Measurements from ENCODE around the gene SAGE1. TPM values are rescaled to one million over a fixed set of nuclear protein-coding genes. Genes with fewer than 3 reads are reported as not detected.

Gene SAGE1
- total RNA-seq, result not detected in 2 replicates

GRCh38 chrX:135893294-135893817 lies at the start of gene SAGE1, which contains the start of gene CT45A10:
Gene SAGE1, plus strand, starts transcription at chrX:135893716. Its CDS starts 2,527 bp downstream, at chrX:135896243.
Gene CT45A10, minus strand, starts transcription at chrX:135893444. Its CDS starts 8,100 bp downstream, at chrX:135885344.

DNA sequence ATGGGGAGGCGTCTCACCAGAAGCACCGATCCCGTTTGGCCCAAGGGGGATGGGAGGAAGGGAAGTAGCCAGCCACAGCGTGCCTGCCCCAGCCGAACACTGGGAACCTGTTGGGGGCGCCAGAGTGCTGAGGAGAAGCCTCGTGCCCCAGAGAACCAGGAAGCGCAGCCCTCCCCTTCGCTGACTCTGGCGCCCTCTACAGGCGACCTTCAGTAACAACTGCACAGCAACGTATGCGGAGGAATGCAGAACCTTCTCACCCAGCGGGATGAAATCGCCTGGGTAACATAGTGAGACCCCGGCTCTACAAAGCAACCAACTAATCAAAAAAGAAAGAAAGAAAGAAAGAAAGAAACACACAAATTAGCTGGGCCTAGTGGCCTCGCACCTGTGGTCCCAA lies 39.1 kb upstream of the SAGE1 start, which contains the start of gene CT45A8:
Gene CT45A8, minus strand, starts transcription at position 101 of the 400 bp plus-strand sequence. CDS start 3,755 bp downstream, outside the sequence.

DNA sequence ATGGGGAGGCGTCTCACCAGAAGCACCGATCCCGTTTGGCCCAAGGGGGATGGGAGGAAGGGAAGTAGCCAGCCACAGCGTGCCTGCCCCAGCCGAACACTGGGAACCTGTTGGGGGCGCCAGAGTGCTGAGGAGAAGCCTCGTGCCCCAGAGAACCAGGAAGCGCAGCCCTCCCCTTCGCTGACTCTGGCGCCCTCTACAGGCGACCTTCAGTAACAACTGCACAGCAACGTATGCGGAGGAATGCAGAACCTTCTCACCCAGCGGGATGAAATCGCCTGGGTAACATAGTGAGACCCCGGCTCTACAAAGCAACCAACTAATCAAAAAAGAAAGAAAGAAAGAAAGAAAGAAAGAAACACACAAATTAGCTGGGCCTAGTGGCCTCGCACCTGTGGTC lies 21.8 kb upstream of the SAGE1 start, which contains the start of gene CT45A9:
Gene CT45A9, minus strand, starts transcription at position 101 of the 400 bp plus-strand sequence. CDS start 3,751 bp downstream, outside the sequence.

Other genes with a start within 250 kb of the SAGE1 start
- not detected in 2 replicates for gene CT45A1, start 180.1 kb upstream of the SAGE1 start, total RNA-seq
- gene CT45A3, start 125.5 kb upstream of the SAGE1 start, total RNA-seq, result not detected in 2 replicates
- not detected in 2 replicates for gene CT45A5, start 108.2 kb upstream of the SAGE1 start, total RNA-seq
- gene CT45A6, start 90.9 kb upstream of the SAGE1 start, total RNA-seq, result not detected in 2 replicates
- gene CT45A2, start 73.7 kb upstream of the SAGE1 start, total RNA-seq, result not detected in 2 replicates
- not detected in 2 replicates for gene CT45A7, start 56.4 kb upstream of the SAGE1 start, total RNA-seq
- gene CT45A8, start 39.2 kb upstream of the SAGE1 start, total RNA-seq, result not detected in 2 replicates
- gene CT45A9, start 21.9 kb upstream of the SAGE1 start, total RNA-seq, result not detected in 2 replicates
- gene CT45A10, start 272 bp upstream of the SAGE1 start, total RNA-seq, result not detected in 2 replicates
- gene MMGT1, start 80.3 kb downstream of the SAGE1 start, total RNA-seq, result 21.6 and 30.0 TPM in 2 replicates
- 15.4 and 15.6 TPM in 2 replicates for gene SLC9A6, start 91.7 kb downstream of the SAGE1 start, total RNA-seq